Measurements from ENCODE around the gene ABCB9. TPM values are rescaled to one million over a fixed set of nuclear protein-coding genes. Genes with fewer than 3 reads are reported as not detected.

ABCB9 gene
- total RNA-seq, 1 donor from 2014 or later: 19.6 TPM

GRCh38 chr12:122929812-122930211, 36.5 kb downstream of the ABCB9 start:
- H3K4me3 ChIP-seq: no peak overlapping the region
- no peaks in the 10 kb centered on the region for H3K4me1 ChIP-seq
- no peaks in the 10 kb centered on the region for H3K9me3 ChIP-seq
- no peak overlapping the region for H3K27ac ChIP-seq
- no peak for DNase-seq (ENCODE audit: low spot score in 2 of 2)
- TF ChIP-seq CTCF (IDR thresholded peaks at IDR 0.05): no peak
- intact Hi-C loops (cut with DNase I): no loop called here
- H3K27me3 ChIP-seq: no peaks in the 10 kb centered on the region
- H3K36me3 ChIP-seq: peaks cover 0 to 7% of the 10 kb centered on the region in 2 donors

GRCh38 chr12:122929148-122929538, 37.1 kb downstream of the ABCB9 start:
- H3K4me3 ChIP-seq: no peak overlapping the region
- no peaks in the 10 kb centered on the region for H3K4me1 ChIP-seq
- no peak overlapping the region for H3K27ac ChIP-seq
- H3K27me3 ChIP-seq: no peaks in the 10 kb centered on the region
- DNase-seq (ENCODE audit: low spot score in 2 of 2): no peak
- peaks cover 0 to 6% of the 10 kb centered on the region in 2 donors for H3K36me3 ChIP-seq
- H3K9me3 ChIP-seq: no peaks in the 10 kb centered on the region
- intact Hi-C loops (cut with DNase I): no loop called here
- TF ChIP-seq CTCF (IDR thresholded peaks at IDR 0.05): no peak

- Histone ChIP-seq H3K4me3 (no peak overlapping the region), H3K36me3 (peaks cover 0 to 6% of the 10 kb centered on the region in 2 donors), H3K4me1 (no peaks in the 10 kb centered on the region), H3K27me3 (no peaks in the 10 kb centered on the region), H3K27ac (no peak overlapping the region), H3K9me3 (no peaks in the 10 kb centered on the region)
- TF ChIP-seq CTCF (IDR thresholded peaks at IDR 0.05): no peak
- no peak for DNase-seq (ENCODE audit: low spot score in 2 of 2)
- intact Hi-C loops (cut with DNase I): no loop called here
Observed at GRCh38 chr12:122928404-122929147, 37.7 kb downstream of the ABCB9 start.

GRCh38 chr12:122927756-122928403, 38.4 kb downstream of the ABCB9 start:
- Histone ChIP-seq H3K4me1 (no peaks in the 10 kb centered on the region), H3K9me3 (no peaks in the 10 kb centered on the region), H3K36me3 (peaks cover 0 to 5% of the 10 kb centered on the region in 2 donors), H3K4me3 (no peak overlapping the region), H3K27ac (no peak overlapping the region), H3K27me3 (no peaks in the 10 kb centered on the region)
- DNase-seq (ENCODE audit: low spot score in 2 of 2): no peak
- intact Hi-C loops (cut with DNase I): no loop called here
- no peak for TF ChIP-seq CTCF (IDR thresholded peaks at IDR 0.05)

GRCh38 chr12:122921917-122922316, 44.3 kb downstream of the ABCB9 start:
- H3K4me3 ChIP-seq: no peak overlapping the region
- no peak for TF ChIP-seq CTCF (IDR thresholded peaks at IDR 0.05)
- intact Hi-C loops (cut with DNase I): no loop called here
- no peak overlapping the region for H3K27ac ChIP-seq
- no peaks in the 10 kb centered on the region for H3K36me3 ChIP-seq
- H3K4me1 ChIP-seq: peaks cover 6% of the 10 kb centered on the region in 2 donors
- H3K27me3 ChIP-seq: no peaks in the 10 kb centered on the region
- H3K9me3 ChIP-seq: no peaks in the 10 kb centered on the region
- DNase-seq (ENCODE audit: low spot score in 2 of 2): no peak
